Stomach (tissue), 4 donors: Measurements from ENCODE around the gene KRTAP5-10.

Experiments
- CTCF ChIP-seq, 7 experiments: fragments of 450-650 bp in 4 of 7; fragments of 200-600 bp in 3 of 7; sonication (generic) in 3 of 7; IDR thresholded peaks; one replicate each; pipeline ENCODE4 v1.5.1; 2016 to 2019; ENCODE audit warnings: antibody characterized with exemption in 7 of 7, control low read depth in 2 of 7, mild to moderate bottlenecking in 1 of 7
- EP300 ChIP-seq: sonication (generic); formaldehyde crosslinking; IDR thresholded peaks from one replicate; pipeline ENCODE4 v1.6.1; 2017; ENCODE audit warnings: antibody characterized with exemption
- POLR2A ChIP-seq, 4 donors: fragments of 450-650 bp; IDR thresholded peaks; one replicate each; pipeline ENCODE4 v1.6.1; 2016; ENCODE audit warnings: antibody characterized with exemption in 4 of 4, control low read depth in 2 of 4, mild to moderate bottlenecking in 1 of 4, moderate library complexity in 1 of 4

- TF ChIP-seq CTCF (IDR thresholded peaks at IDR 0.05) (no peak), EP300 (no peak), POLR2A (IDR thresholded peaks at IDR 0.05) (no peak)
Measured at GRCh38 chr11:71575723-71576424, 10.5 kb downstream of the KRTAP5-10 start.
